OCI-LY1 (cell line): ENCODE results near the gene ABCG8.

Experiments
- CTCF ChIP-seq: fragments of 200-600 bp; sonication (generic), shearing (Covaris generic); IDR thresholded peaks from 2 replicates; pipeline ENCODE4 v1.5.1; 2017; ENCODE audit warnings: mild to moderate bottlenecking, antibody characterized with exemption, low read length, moderate library complexity, mixed read lengths
- EZH2 ChIP-seq: fragments of 200-600 bp; sonication (generic), shearing (Covaris generic); IDR thresholded peaks from 2 replicates; pipeline ENCODE4 v1.8.0; 2017; ENCODE audit warnings: borderline replicate concordance, mixed run types, mild to moderate bottlenecking, antibody characterized with exemption, low read length, moderate library complexity, mixed read lengths

DNA sequence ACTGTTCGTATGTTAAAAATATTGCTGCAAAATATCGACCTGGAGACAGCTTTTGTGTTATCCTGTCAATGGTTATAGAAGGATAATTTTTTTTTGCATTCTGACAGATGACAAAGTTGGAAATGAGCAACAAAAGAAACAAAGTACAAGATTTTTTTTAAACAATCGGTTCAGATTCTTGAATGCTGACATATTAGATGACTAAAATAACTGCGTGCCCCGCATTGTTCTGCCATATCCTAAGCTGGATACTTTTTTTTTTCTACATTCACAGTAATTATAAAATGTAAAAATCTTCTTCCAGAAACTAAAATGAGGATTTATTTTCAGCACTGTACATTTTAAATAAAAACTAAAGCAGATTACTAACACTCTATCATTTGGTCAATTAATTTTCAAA, 67.1 kb downstream of the ABCG8 start:
- TF ChIP-seq CTCF (no peak), EZH2 (no peak)
